ENCODE data around the gene NKAIN2. TPM values are rescaled to one million over a fixed set of nuclear protein-coding genes. Genes with fewer than 3 reads are reported as not detected.

NKAIN2 gene
- total RNA-seq, 1 donor from 2014 or later: not detected

DNA sequence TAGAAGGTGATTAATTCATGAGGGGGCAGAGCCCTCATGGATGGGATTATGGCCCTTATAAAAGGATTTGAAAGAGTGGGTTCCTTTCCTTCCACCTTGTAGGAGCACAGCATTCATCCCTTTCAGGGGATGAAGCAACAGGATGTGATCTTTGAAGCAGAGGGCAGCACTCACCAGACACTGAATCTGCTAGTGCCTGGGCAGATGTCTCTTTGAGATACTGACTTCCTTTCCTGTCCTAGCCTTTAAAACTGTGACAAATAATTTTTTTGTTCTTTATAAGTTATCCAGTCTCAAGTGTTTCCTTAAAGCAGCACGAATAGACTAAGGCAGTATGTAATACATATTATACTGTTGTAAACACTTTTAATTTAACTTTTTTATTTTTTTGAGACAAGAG is 620.0 kb downstream of the NKAIN2 start:
- Histone ChIP-seq H3K27me3 (no peaks in the 10 kb centered on the region), H3K27ac (no peak overlapping the region), H3K9me3 (no peaks in the 10 kb centered on the region), H3K4me1 (no peaks in the 10 kb centered on the region), H3K4me3 (no peak overlapping the region), H3K36me3 (no peaks in the 10 kb centered on the region)
- TF ChIP-seq CTCF (IDR thresholded peaks at IDR 0.05): no peak
- no peak for ATAC-seq
- no peak for DNase-seq
- intact Hi-C loops (cut with DNase I): no loop called here

GRCh38 chr6:124430740-124431318 is 627.2 kb downstream of the NKAIN2 start:
- DNase-seq: no peak
- ATAC-seq: no peak

DNA sequence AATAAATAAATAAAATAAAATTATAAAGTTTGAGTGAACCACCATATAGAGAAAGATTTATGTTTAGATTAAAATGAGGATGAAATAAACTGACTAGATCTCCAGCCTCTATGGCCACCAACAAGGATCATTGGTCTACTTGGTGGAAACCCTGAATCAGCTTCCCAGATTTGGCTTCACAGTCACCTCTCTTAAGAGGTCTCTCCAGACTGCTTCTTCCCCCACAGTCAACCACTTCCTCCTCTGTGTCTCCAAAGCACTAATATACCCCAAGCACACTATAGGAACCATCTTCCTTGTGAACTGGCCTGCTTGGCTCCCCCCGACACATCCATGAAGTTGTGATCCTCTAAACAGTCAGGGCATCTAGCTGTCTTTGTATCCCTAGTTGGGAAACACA is 629.0 kb downstream of the NKAIN2 start:
- Histone ChIP-seq H3K27ac (no peak overlapping the region), H3K4me1 (no peaks in the 10 kb centered on the region), H3K27me3 (no peaks in the 10 kb centered on the region), H3K36me3 (no peaks in the 10 kb centered on the region), H3K4me3 (no peak overlapping the region), H3K9me3 (no peaks in the 10 kb centered on the region)
- no peak for TF ChIP-seq CTCF (IDR thresholded peaks at IDR 0.05)
- peak; percentile 61 for ATAC-seq
- intact Hi-C loops (cut with DNase I): no loop called here
- DNase-seq: no peak

More at GRCh38 chr6:124430740-124431318, 627.2 kb downstream of the NKAIN2 start:
- H3K27ac ChIP-seq: no peak overlapping the region
- no peaks in the 10 kb centered on the region for H3K9me3 ChIP-seq
- H3K36me3 ChIP-seq: no peaks in the 10 kb centered on the region
- H3K4me1 ChIP-seq: no peaks in the 10 kb centered on the region
- H3K27me3 ChIP-seq: no peaks in the 10 kb centered on the region
- intact Hi-C loops (cut with DNase I): no loop called here
- no peak for TF ChIP-seq CTCF (IDR thresholded peaks at IDR 0.05)
- H3K4me3 ChIP-seq: no peak overlapping the region

- no peaks in the 10 kb centered on the region for H3K4me1 ChIP-seq
- no peaks in the 10 kb centered on the region for H3K9me3 ChIP-seq
- DNase-seq: no peak
- no peak overlapping the region for H3K4me3 ChIP-seq
- ATAC-seq: no peak
- intact Hi-C loops (cut with DNase I): no loop called here
- no peak overlapping the region for H3K27ac ChIP-seq
- H3K27me3 ChIP-seq: no peaks in the 10 kb centered on the region
- no peak for TF ChIP-seq CTCF (IDR thresholded peaks at IDR 0.05)
- no peaks in the 10 kb centered on the region for H3K36me3 ChIP-seq
These were observed 629.9 kb downstream of the NKAIN2 start for GRCh38 chr6:124433387-124434160.

DNA sequence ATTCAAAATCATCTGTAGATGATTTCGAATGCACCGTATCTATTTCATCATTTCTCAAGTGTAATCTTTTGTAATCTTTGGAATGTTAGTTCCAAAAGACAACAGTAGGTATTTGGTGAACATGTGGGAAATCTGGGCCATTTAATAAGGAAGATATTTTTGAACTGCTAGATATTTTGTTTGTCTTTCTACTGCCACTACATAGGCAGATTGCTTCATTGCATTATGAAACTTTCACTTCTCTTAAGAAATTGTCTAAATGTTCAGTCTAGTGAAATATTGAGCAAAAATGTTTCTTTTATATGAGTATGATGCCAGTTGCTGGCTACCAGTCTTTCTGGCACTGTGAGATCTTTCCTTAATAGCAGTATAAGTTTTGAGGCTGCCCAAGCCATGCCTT is 630.8 kb downstream of the NKAIN2 start:
- ATAC-seq: peak; percentile 27
- no peaks in the 10 kb centered on the region for H3K4me1 ChIP-seq
- H3K36me3 ChIP-seq: no peaks in the 10 kb centered on the region
- TF ChIP-seq CTCF (IDR thresholded peaks at IDR 0.05): no peak
- H3K9me3 ChIP-seq: no peaks in the 10 kb centered on the region
- H3K27me3 ChIP-seq: no peaks in the 10 kb centered on the region
- intact Hi-C loops (cut with DNase I): no loop called here
- no peak for DNase-seq
- no peak overlapping the region for H3K27ac ChIP-seq
- H3K4me3 ChIP-seq: no peak overlapping the region
